Neural progenitor cell (in vitro differentiated cells): ENCODE data around the gene LRP6. TPM values are rescaled to one million over a fixed set of nuclear protein-coding genes. Genes with fewer than 3 reads are reported as not detected.
A peak's percentile ranks its signal among the peaks of the same experiment; 100 is the strongest.

Experiments
- DNase-seq: peaks from one replicate; pipeline ENCODE4 v3.0.0-alpha.2; 2016; ENCODE audit warnings: low spot score
- H2AFZ ChIP-seq: fragments of 200-600 bp; sonication (generic); replicated peaks from 2 replicates; pipeline ENCODE4 v1.6.1; 2016; ENCODE audit warnings: antibody characterized with exemption
- H3F3A ChIP-seq: fragments of 200-600 bp; sonication (generic); 2 replicates; pipeline ENCODE4 v1.6.1; 2016; ENCODE audit warnings: antibody characterized with exemption, low read depth
- H3K27ac ChIP-seq: fragments of 200-600 bp; sonication (generic); 2 replicates; pipeline ENCODE4 v1.5.1; 2016; ENCODE audit warnings: mild to moderate bottlenecking
- H3K27me3 ChIP-seq: fragments of 200-600 bp; sonication (generic); 2 replicates; pipeline ENCODE4 v1.6.1; 2016; ENCODE audit warnings: mild to moderate bottlenecking, moderate library complexity
- H3K36me3 ChIP-seq: fragments of 200-600 bp; sonication (generic); 2 replicates; pipeline ENCODE4 v1.5.1; 2016
- H3K4me1 ChIP-seq: fragments of 200-600 bp; sonication (generic); 2 replicates; pipeline ENCODE4 v1.6.1; 2016; ENCODE audit warnings: mixed run types
- H3K4me2 ChIP-seq: fragments of 200-600 bp; sonication (generic); 2 replicates; pipeline ENCODE4 v1.6.1; 2016
- H3K4me3 ChIP-seq: fragments of 200-600 bp; sonication (generic); 2 replicates; pipeline ENCODE4 v1.5.1; 2016
- H3K79me2 ChIP-seq: fragments of 200-600 bp; sonication (generic); 2 replicates; pipeline ENCODE4 v1.6.1; 2016; ENCODE audit warnings: low read depth
- H3K9ac ChIP-seq: fragments of 200-600 bp; sonication (generic); 2 replicates; pipeline ENCODE4 v1.6.1; 2016
- H3K9me3 ChIP-seq: fragments of 200-600 bp; sonication (generic); 2 replicates; pipeline ENCODE4 v1.5.1; 2016; ENCODE audit warnings: low read depth
- H4K20me1 ChIP-seq: fragments of 200-600 bp; sonication (generic); 2 replicates; pipeline ENCODE4 v1.6.1; 2016; ENCODE audit warnings: low read depth
- H3K27ac Mint-ChIP-seq: 3 replicates; pipeline ENCODE4 v1.8.0; 2021; ENCODE audit warnings: mixed read lengths
- H3K27me3 Mint-ChIP-seq: 2 replicates; pipeline ENCODE4 v1.8.0; 2022; ENCODE audit warnings: low read depth, mild to moderate bottlenecking, inconsistent platforms, moderate library complexity, mixed read lengths; ENCODE audit not compliant: insufficient read depth
- H3K36me3 Mint-ChIP-seq: 3 replicates; pipeline ENCODE4 v1.8.0; 2021; ENCODE audit warnings: mixed read lengths
- H3K4me1 Mint-ChIP-seq: 3 replicates; pipeline ENCODE4 v1.8.0; 2021; ENCODE audit warnings: mixed read lengths
- H3K4me3 Mint-ChIP-seq: 3 replicates; pipeline ENCODE4 v1.8.0; 2021; ENCODE audit warnings: mild to moderate bottlenecking, moderate library complexity, mixed read lengths
- H3K9me3 Mint-ChIP-seq: 3 replicates; pipeline ENCODE4 v1.8.0; 2020; ENCODE audit warnings: mixed read lengths
- CTCF ChIP-seq: fragments of 200-600 bp; sonication (generic); IDR thresholded peaks from 2 replicates; pipeline ENCODE4 v1.5.1; 2017; ENCODE audit warnings: antibody characterized with exemption, mild to moderate bottlenecking
- EZH2 ChIP-seq: fragments of 200-600 bp; sonication (generic); IDR thresholded peaks from 2 replicates; pipeline ENCODE4 v1.6.1; 2017; ENCODE audit warnings: antibody characterized with exemption, mild to moderate bottlenecking, moderate library complexity
- EZH2phosphoT487 ChIP-seq: fragments of 200-600 bp; sonication (generic); IDR thresholded peaks from 2 replicates; pipeline ENCODE4 v1.6.1; 2017; ENCODE audit warnings: antibody characterized with exemption
- total RNA-seq: library from RNA; depleted of rRNA; stranded (reverse); fragments of >200 nt; gene quantifications from 2 replicates; pipeline ENCODE4 v1.2.3, GENCODE V29; 2015; ENCODE audit warnings: low replicate concordance

Gene LRP6
- total RNA-seq, 1 donor from 2014 or later = 68.0 TPM

DNA sequence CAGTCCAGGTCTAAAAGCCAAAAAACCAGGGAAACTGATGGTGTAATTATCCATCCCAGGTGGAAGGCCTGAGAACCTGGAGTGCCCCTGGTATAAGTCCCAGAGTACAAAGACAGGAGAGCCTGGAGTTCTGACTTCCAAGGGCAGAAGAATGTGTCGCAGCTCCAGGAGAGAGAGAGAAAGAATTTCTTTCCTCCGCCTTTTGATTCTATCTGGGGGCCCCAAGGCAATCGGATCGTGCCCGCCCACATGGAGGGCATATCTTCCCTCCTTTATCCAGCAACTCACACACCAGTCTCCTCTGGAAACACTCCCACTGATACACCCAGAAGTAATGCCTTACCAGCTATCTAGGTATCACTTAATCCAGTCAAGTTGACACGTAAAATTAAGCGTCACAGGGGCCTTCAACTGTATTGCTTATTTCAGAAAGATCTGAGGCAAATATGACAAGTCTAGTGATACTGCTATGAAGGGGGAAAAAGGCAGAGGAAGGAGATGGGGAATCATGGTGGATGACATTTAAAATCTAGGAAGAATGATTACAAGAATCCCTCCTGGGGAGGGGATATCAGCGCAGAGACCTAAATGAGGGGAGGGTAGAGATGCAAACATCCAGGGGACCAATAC, 30.5 kb upstream of the LRP6 start:
- Mint-ChIP-seq H3K27me3 (no peaks in the 10 kb centered on the region), H3K36me3 (peaks cover 2% of the 10 kb centered on the region), H3K4me1 (peaks cover 40% of the 10 kb centered on the region), H3K4me3 (no peak overlapping the region), H3K27ac (peak overlapping the region; percentile 2), H3K9me3 (peaks cover 4% of the 10 kb centered on the region)
- Histone ChIP-seq H3F3A (peaks cover 27% of the 10 kb centered on the region), H3K79me2 (no peaks in the 10 kb centered on the region), H3K4me1 (peaks cover 20% of the 10 kb centered on the region), H3K36me3 (no peaks in the 10 kb centered on the region), H2AFZ (no peak overlapping the region), H3K27me3 (no peaks in the 10 kb centered on the region), H3K9ac (no peak overlapping the region), H3K4me2 (no peak overlapping the region), H3K4me3 (no peak overlapping the region), H3K9me3 (no peaks in the 10 kb centered on the region), H4K20me1 (no peaks in the 10 kb centered on the region), H3K27ac (no peak overlapping the region)
- TF ChIP-seq EZH2phosphoT487 (no peak), CTCF (no peak), EZH2 (no peak)
- DNase-seq = no peak

DNA sequence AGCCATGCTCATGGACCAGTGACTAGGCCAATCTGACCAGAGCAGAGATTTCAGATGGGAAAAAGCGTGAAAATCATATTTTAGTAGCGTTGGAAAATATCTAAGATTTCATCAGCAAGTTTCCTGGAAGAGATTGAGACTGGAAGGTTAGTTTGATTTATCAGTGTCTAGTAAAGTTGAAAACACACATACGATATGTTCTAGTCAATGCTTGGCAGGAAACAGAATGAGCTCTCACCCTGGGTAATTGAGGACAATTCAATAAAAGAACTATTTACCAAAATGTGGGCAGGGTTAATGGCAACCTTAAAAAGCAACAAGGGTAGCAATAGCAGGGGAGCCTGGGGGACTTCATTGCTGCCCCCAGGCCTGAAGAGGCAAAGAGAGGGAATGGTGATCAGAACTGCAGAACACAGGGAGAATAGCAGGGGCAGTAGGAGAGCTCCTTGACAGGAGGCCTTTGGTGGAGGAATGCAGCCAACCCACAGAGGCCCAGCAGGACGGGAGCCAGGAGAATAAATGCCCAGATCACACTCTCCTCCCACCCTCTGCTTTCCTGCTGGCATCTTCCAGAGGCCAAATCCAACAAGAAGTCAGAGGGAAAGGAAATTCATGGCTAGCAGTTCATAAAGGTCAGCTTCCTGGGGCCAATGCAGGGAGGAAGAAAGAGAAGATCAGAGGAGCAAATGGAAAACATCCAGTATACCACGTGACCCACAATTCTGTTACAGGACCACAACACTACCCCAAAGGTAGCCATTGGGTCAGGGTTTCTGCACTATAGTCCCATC, 27.6 kb upstream of the LRP6 start:
- Mint-ChIP-seq H3K9me3 (peaks cover 9% of the 10 kb centered on the region), H3K4me3 (peak overlapping the region; percentile 17), H3K27me3 (peaks cover 4% of the 10 kb centered on the region), H3K27ac (peak overlapping the region; percentile 93), H3K36me3 (no peaks in the 10 kb centered on the region), H3K4me1 (peaks cover 40% of the 10 kb centered on the region)
- no peaks in the 10 kb centered on the region for H3K79me2 ChIP-seq
- no peak for TF ChIP-seq EZH2phosphoT487
- TF ChIP-seq CTCF = no peak
- TF ChIP-seq EZH2 = no peak
- H3K9ac ChIP-seq = no peak overlapping the region
- H2AFZ ChIP-seq = peak overlapping the region; percentile 79
- H3K4me3 ChIP-seq = no peak overlapping the region
- no peak overlapping the region for H3K27ac ChIP-seq
- DNase-seq = peak; percentile 37
- no peaks in the 10 kb centered on the region for H3K9me3 ChIP-seq
- peak overlapping the region; percentile 61 for H3K4me2 ChIP-seq
- no peaks in the 10 kb centered on the region for H3K27me3 ChIP-seq
- H3K36me3 ChIP-seq = no peaks in the 10 kb centered on the region
- peaks cover 27% of the 10 kb centered on the region for H3F3A ChIP-seq
- peaks cover 20% of the 10 kb centered on the region for H3K4me1 ChIP-seq
- H4K20me1 ChIP-seq = no peaks in the 10 kb centered on the region

GRCh38 chr12:12290206-12290605, 23.4 kb upstream of the LRP6 start:
- Histone ChIP-seq H3F3A (peaks cover 18% of the 10 kb centered on the region), H3K4me1 (peaks cover 16% of the 10 kb centered on the region), H3K4me2 (no peak overlapping the region), H3K79me2 (no peaks in the 10 kb centered on the region), H3K36me3 (no peaks in the 10 kb centered on the region), H3K27me3 (no peaks in the 10 kb centered on the region), H3K9me3 (no peaks in the 10 kb centered on the region), H3K9ac (no peak overlapping the region), H2AFZ (no peak overlapping the region), H4K20me1 (no peaks in the 10 kb centered on the region), H3K27ac (no peak overlapping the region), H3K4me3 (no peak overlapping the region)
- TF ChIP-seq EZH2 = no peak
- no peak for TF ChIP-seq EZH2phosphoT487
- TF ChIP-seq CTCF = no peak
- H3K9me3 Mint-ChIP-seq = peaks cover 12% of the 10 kb centered on the region
- peaks cover 7% of the 10 kb centered on the region for H3K27me3 Mint-ChIP-seq
- H3K27ac Mint-ChIP-seq = no peak overlapping the region
- peaks cover 27% of the 10 kb centered on the region for H3K4me1 Mint-ChIP-seq
- no peaks in the 10 kb centered on the region for H3K36me3 Mint-ChIP-seq
- no peak overlapping the region for H3K4me3 Mint-ChIP-seq
- DNase-seq = no peak
